EL (cell line): ENCODE data around the gene RALGDS.
"Not testable (repeated sequence)": the region's sequence is repeated elsewhere in the genome, so short reads cannot be mapped to it uniquely, and the experiment has no call there.

Experiments
- DNase-seq: peaks from one replicate; pipeline ENCODE4 v3.0.0-alpha.2; 2016

RALGDS gene

GRCh38 chr9:133083688-133084087, 37.4 kb downstream of the RALGDS start:
- not testable (repeated sequence) for DNase-seq

- DNase-seq: not testable (repeated sequence)
These were observed 38.9 kb downstream of the RALGDS start for GRCh38 chr9:133081957-133082644.

GRCh38 chr9:133080786-133081779, 40.0 kb downstream of the RALGDS start:
- not testable (repeated sequence) for DNase-seq

GRCh38 chr9:133080161-133080560, 40.9 kb downstream of the RALGDS start:
- no peak for DNase-seq

GRCh38 chr9:133078486-133078885, 42.6 kb downstream of the RALGDS start:
- no peak for DNase-seq

GRCh38 chr9:133076691-133077090, 44.3 kb downstream of the RALGDS start:
- DNase-seq: no peak

GRCh38 chr9:133075925-133076630, 45.0 kb downstream of the RALGDS start:
- DNase-seq: peak; percentile 88

- peak; percentile 54 for DNase-seq
These were observed 46.9 kb downstream of the RALGDS start for GRCh38 chr9:133074111-133074651.

- DNase-seq: no peak
These were observed 47.7 kb downstream of the RALGDS start for GRCh38 chr9:133073086-133074014.

GRCh38 chr9:133072210-133072609, 48.8 kb downstream of the RALGDS start:
- DNase-seq: not testable (repeated sequence)

GRCh38 chr9:133071484-133072150, 49.4 kb downstream of the RALGDS start:
- no peak for DNase-seq

GRCh38 chr9:133070985-133071384, 50.1 kb downstream of the RALGDS start:
- DNase-seq: not testable (repeated sequence)

GRCh38 chr9:133070500-133070961, 50.5 kb downstream of the RALGDS start:
- DNase-seq: not testable (repeated sequence)

GRCh38 chr9:133068431-133068830, 52.6 kb downstream of the RALGDS start:
- not testable (repeated sequence) for DNase-seq

GRCh38 chr9:133067813-133068212, 53.2 kb downstream of the RALGDS start:
- no peak for DNase-seq

- DNase-seq: no peak
These were observed 54.0 kb downstream of the RALGDS start for GRCh38 chr9:133067006-133067405.

- DNase-seq: no peak
These were observed 54.7 kb downstream of the RALGDS start for GRCh38 chr9:133066181-133066983.

- DNase-seq: no peak
These were observed 56.0 kb downstream of the RALGDS start for GRCh38 chr9:133065070-133065388.

- DNase-seq: no peak
These were observed 56.6 kb downstream of the RALGDS start for GRCh38 chr9:133064241-133065069.
